ENCODE data around the gene GGT5. TPM values are rescaled to one million over a fixed set of nuclear protein-coding genes. Genes with fewer than 3 reads are reported as not detected.

Gene GGT5
- total and polyA plus RNA-seq, 2 of the 13 experiments (the other 11 are each of a cell fraction or from before 2014, with no cell fraction given) = 0.69 to 3.1 TPM

DNA sequence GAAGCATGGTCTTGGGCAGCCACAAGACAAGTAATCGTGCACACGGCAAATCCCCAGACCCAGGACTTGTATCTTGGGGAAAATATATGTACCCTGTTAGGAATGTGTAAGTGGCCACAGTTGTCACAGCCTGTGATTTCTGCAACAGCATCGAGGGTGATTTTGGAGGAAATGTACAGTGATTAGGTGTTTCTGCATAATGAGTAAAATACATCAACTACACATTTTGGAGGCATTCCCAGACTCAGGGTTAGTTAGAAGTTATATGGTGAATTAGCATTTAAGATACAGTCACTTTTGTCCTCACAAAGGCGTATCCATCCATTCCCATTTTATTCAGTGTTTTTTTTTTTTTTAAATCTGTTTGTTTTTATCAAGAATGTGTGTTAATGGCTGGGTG, 35.2 kb downstream of the GGT5 start:
- BruUV-seq (replicated peaks) = no TSS peak
- peaks cover 58% of the 10 kb centered on the region for H3K4me1 ChIP-seq (ENCODE audit: insufficient read depth, low read length)
- no peaks in the 10 kb centered on the region for H4K20me1 ChIP-seq (ENCODE audit: insufficient read depth, low read length)
- intact Hi-C loops (cut with micrococcal nuclease; ENCODE audit: unreplicated experiment) (no loop called here), in situ Hi-C loops (cut with HindIII; ENCODE audit: extremely low pct_ligation_motif_present, low pct_unique_long_range_greater_than_20kb) (no loop called here)
- ATAC-seq = no peak
- no peaks in the 10 kb centered on the region for H3K9me3 ChIP-seq (ENCODE audit: low read length)
- H3K36me3 ChIP-seq (replicated peaks in 1 of 2; ENCODE audit: control insufficient read depth in 1 of 2, insufficient read depth in 2 of 2, low read length in 2 of 2) = no peaks in the 10 kb centered on the region
- no peak overlapping the region for H2AFZ ChIP-seq (ENCODE audit: low read length)
- DNase-seq (ENCODE audit: low spot score) = no peak
- WGBS (ENCODE audit: low lambda C conversion rate) = 87% methylated on average over 4 of the region's 4 CpGs
- ChIA-PET CTCF (ENCODE audit: low intra/inter-chr PET ratio, low total read pairs) (no interaction called here), POLR2A (no interaction called here)
- no peaks in the 10 kb centered on the region for H3K79me2 ChIP-seq (ENCODE audit: insufficient read depth, low read length)
- H3K4me2 ChIP-seq (ENCODE audit: low read depth, low read length) = no peak overlapping the region
- H3K27ac ChIP-seq (ENCODE audit: extremely low read length, insufficient read depth, low read length) = no peak overlapping the region
- no peak overlapping the region for H3K4me3 ChIP-seq (replicated peaks in 1 of 3; ENCODE audit: insufficient read depth in 1 of 3, low read depth in 2 of 3, low read length in 3 of 3)
- no peaks in the 10 kb centered on the region for H3K27me3 ChIP-seq (ENCODE audit: control insufficient read depth in 1 of 2, insufficient read depth in 2 of 2, low read length in 2 of 2)
- no peak overlapping the region for H3K9ac ChIP-seq (ENCODE audit: insufficient read depth, low read depth, low read length)
- TF ChIP-seq, protein P1, sequence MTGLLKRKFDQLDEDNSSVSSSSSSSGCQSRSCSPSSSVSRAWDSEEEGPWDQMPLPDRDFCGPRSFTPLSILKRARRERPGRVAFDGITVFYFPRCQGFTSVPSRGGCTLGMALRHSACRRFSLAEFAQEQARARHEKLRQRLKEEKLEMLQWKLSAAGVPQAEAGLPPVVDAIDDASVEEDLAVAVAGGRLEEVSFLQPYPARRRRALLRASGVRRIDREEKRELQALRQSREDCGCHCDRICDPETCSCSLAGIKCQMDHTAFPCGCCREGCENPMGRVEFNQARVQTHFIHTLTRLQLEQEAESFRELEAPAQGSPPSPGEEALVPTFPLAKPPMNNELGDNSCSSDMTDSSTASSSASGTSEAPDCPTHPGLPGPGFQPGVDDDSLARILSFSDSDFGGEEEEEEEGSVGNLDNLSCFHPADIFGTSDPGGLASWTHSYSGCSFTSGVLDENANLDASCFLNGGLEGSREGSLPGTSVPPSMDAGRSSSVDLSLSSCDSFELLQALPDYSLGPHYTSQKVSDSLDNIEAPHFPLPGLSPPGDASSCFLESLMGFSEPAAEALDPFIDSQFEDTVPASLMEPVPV (CRISPR knock-in tag; IDR thresholded peaks at IDR 0.05) = no peak
- no peak for TF ChIP-seq ZNF567 (CRISPR knock-in tag; IDR thresholded peaks at IDR 0.05; ENCODE audit: borderline replicate concordance)
- no peak for TF ChIP-seq KDM6A (CRISPR knock-in tag; IDR thresholded peaks at IDR 0.05; ENCODE audit: low read depth)
- TF ChIP-seq, protein P2, sequence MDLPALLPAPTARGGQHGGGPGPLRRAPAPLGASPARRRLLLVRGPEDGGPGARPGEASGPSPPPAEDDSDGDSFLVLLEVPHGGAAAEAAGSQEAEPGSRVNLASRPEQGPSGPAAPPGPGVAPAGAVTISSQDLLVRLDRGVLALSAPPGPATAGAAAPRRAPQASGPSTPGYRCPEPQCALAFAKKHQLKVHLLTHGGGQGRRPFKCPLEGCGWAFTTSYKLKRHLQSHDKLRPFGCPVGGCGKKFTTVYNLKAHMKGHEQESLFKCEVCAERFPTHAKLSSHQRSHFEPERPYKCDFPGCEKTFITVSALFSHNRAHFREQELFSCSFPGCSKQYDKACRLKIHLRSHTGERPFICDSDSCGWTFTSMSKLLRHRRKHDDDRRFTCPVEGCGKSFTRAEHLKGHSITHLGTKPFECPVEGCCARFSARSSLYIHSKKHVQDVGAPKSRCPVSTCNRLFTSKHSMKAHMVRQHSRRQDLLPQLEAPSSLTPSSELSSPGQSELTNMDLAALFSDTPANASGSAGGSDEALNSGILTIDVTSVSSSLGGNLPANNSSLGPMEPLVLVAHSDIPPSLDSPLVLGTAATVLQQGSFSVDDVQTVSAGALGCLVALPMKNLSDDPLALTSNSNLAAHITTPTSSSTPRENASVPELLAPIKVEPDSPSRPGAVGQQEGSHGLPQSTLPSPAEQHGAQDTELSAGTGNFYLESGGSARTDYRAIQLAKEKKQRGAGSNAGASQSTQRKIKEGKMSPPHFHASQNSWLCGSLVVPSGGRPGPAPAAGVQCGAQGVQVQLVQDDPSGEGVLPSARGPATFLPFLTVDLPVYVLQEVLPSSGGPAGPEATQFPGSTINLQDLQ (CRISPR knock-in tag; IDR thresholded peaks at IDR 0.05) = no peak
- no peak for TF ChIP-seq ZNF234 (CRISPR knock-in tag; conservative IDR thresholded peaks at IDR 0.05)
- no peak for TF ChIP-seq ARNT2 (CRISPR knock-in tag; IDR thresholded peaks at IDR 0.05; ENCODE audit: low read depth)
- TF ChIP-seq AHR (CRISPR knock-in tag; IDR thresholded peaks at IDR 0.05) = no peak
- no peak for TF ChIP-seq ZNF30 (CRISPR knock-in tag; IDR thresholded peaks at IDR 0.05)
- TF ChIP-seq HMGXB4 (CRISPR knock-in tag; IDR thresholded peaks at IDR 0.05; ENCODE audit: borderline replicate concordance in 1 of 2, low read depth in 1 of 2) = no peak
- no peak for FAIRE-seq

Data from HepG2 (cell line).